Sigmoid colon (tissue), 7 donors: ENCODE data around the gene ABCC6. TPM values are rescaled to one million over a fixed set of nuclear protein-coding genes. Genes with fewer than 3 reads are reported as not detected.

ENCODE experiments used
- DNase-seq: peaks from one replicate; pipeline ENCODE4 v3.0.0-alpha.2; 2019
- H3K27ac ChIP-seq, 4 donors: fragments of 200-600 bp; sonication (generic); one replicate each; pipeline ENCODE4 v1.5.1; 2016 to 2019; ENCODE audit warnings: mild to moderate bottlenecking in 1 of 4
- H3K27me3 ChIP-seq, 3 donors: fragments of 200-600 bp; sonication (generic); one replicate each; pipeline ENCODE4 v1.5.1; 2019; ENCODE audit warnings: mild to moderate bottlenecking in 1 of 3
- H3K36me3 ChIP-seq, 4 donors: fragments of 200-600 bp; sonication (generic); one replicate each; pipeline ENCODE4 v1.5.1; 2016 to 2019
- H3K4me1 ChIP-seq, 4 donors: fragments of 200-600 bp; sonication (generic); one replicate each; pipeline ENCODE4 v1.5.1; 2017 to 2019
- H3K4me3 ChIP-seq, 4 donors: fragments of 200-600 bp; sonication (generic); one replicate each; pipeline ENCODE4 v1.5.1; 2017 to 2019; ENCODE audit warnings: mild to moderate bottlenecking in 2 of 4, moderate library complexity in 1 of 4
- H3K9me3 ChIP-seq, 4 donors: fragments of 200-600 bp in 3 of 4; sonication (generic) in 3 of 4; one replicate each; pipeline versions ENCODE4 v1.5.1 to v1.6.1; 2013 to 2019
- EP300 ChIP-seq, 4 donors: sonication (generic); formaldehyde crosslinking; IDR thresholded peaks; one replicate each; pipeline ENCODE4 v1.6.1; 2017; ENCODE audit warnings: antibody characterized with exemption in 4 of 4
- POLR2A ChIP-seq, 2 donors: fragments of 450-650 bp; IDR thresholded peaks; one replicate each; pipeline ENCODE4 v1.6.1; 2016; ENCODE audit warnings: antibody characterized with exemption in 2 of 2, mild to moderate bottlenecking in 2 of 2, moderate library complexity in 2 of 2
- POLR2AphosphoS5 ChIP-seq, 4 donors: sonication (generic); formaldehyde crosslinking; IDR thresholded peaks; one replicate each; pipeline ENCODE4 v1.6.1; 2017; ENCODE audit warnings: antibody characterized with exemption in 4 of 4
- WGBS, 2 donors: extraction: QIAGEN DNeasy Blood & Tissue Kit; methylation state at CpG; one replicate each; pipeline ENCODE4 v1.1.7; 2013; 5-methylcytosine and 5-hydroxymethylcytosine counted together
- intact Hi-C: fragments of 100-400 bp; cut with DNase I; formaldehyde crosslinking; loops from one replicate; pipeline ENCODE4 v1.15.1; 2023
- polyA plus RNA-seq, 3 donors: library from polyadenylated mRNA; stranded (reverse); fragments of 200-250 nt; gene quantifications; one replicate each; pipeline ENCODE4 v1.2.3, GENCODE V29; 2013
- total RNA-seq, 4 donors: library from RNA; depleted of rRNA; stranded (reverse); fragments of >200 nt; gene quantifications; one replicate each; pipeline ENCODE4 v1.1.0, GENCODE V29; 2016
- TF ChIP-seq, protein P1 (sequence below), 4 experiments: fragments of 450-650 bp in 3 of 4; fragments of 200-600 bp in 1 of 4; IDR thresholded peaks; one replicate each; pipeline ENCODE4 v1.5.1; 2016 to 2019; ENCODE audit warnings: antibody characterized with exemption in 4 of 4, mild to moderate bottlenecking in 3 of 4, moderate library complexity in 2 of 4
- donor health status: healthy with polysubstance abuse.
- donor health status: Bipolar disorder and iron deficiency.
- donor health status: healthy.

ABCC6 gene
- total and polyA plus RNA-seq, 7 donors: 0.66 to 22.2 (median 4.6) TPM; not detected in 1

GRCh38 chr16:16161319-16161718 is 62.0 kb downstream of the ABCC6 start:
- no peak for DNase-seq
- no peak overlapping the region for H3K27ac ChIP-seq
- no peaks in the 10 kb centered on the region for H3K36me3 ChIP-seq
- H3K4me3 ChIP-seq: no peak overlapping the region
- 82 to 83% methylated on average over 5 of the region's 5 CpGs for WGBS, 2 donors
- H3K27me3 ChIP-seq: no peaks in the 10 kb centered on the region
- peaks cover 0 to 7% (median 2%) of the 10 kb centered on the region in 4 donors for H3K9me3 ChIP-seq
- peaks cover 0 to 3% (median 0%) of the 10 kb centered on the region in 4 donors for H3K4me1 ChIP-seq
- intact Hi-C loops: no loop called here
- TF ChIP-seq, protein P1, sequence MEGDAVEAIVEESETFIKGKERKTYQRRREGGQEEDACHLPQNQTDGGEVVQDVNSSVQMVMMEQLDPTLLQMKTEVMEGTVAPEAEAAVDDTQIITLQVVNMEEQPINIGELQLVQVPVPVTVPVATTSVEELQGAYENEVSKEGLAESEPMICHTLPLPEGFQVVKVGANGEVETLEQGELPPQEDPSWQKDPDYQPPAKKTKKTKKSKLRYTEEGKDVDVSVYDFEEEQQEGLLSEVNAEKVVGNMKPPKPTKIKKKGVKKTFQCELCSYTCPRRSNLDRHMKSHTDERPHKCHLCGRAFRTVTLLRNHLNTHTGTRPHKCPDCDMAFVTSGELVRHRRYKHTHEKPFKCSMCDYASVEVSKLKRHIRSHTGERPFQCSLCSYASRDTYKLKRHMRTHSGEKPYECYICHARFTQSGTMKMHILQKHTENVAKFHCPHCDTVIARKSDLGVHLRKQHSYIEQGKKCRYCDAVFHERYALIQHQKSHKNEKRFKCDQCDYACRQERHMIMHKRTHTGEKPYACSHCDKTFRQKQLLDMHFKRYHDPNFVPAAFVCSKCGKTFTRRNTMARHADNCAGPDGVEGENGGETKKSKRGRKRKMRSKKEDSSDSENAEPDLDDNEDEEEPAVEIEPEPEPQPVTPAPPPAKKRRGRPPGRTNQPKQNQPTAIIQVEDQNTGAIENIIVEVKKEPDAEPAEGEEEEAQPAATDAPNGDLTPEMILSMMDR (IDR thresholded peaks at IDR 0.05): no peak
- TF ChIP-seq POLR2AphosphoS5 (IDR thresholded peaks at IDR 0.05) (no peak), POLR2A (IDR thresholded peaks at IDR 0.05) (no peak), EP300 (IDR thresholded peaks at IDR 0.05) (no peak)

GRCh38 chr16:16159662-16160061 is 63.6 kb downstream of the ABCC6 start:
- Histone ChIP-seq H3K4me3 (no peak overlapping the region), H3K27ac (no peak overlapping the region), H3K9me3 (peaks cover 0 to 7% (median 2%) of the 10 kb centered on the region in 4 donors), H3K4me1 (peaks cover 0 to 3% (median 0%) of the 10 kb centered on the region in 4 donors), H3K27me3 (no peaks in the 10 kb centered on the region), H3K36me3 (no peaks in the 10 kb centered on the region)
- TF ChIP-seq POLR2AphosphoS5 (IDR thresholded peaks at IDR 0.05) (no peak), POLR2A (IDR thresholded peaks at IDR 0.05) (no peak), EP300 (IDR thresholded peaks at IDR 0.05) (no peak)
- TF ChIP-seq, protein P1 (IDR thresholded peaks at IDR 0.05): no peak
- DNase-seq: no peak
- intact Hi-C loops: no loop called here
- WGBS, 2 donors: 88 to 97% methylated on average over 3 of the region's 3 CpGs

GRCh38 chr16:16158741-16159374 is 64.4 kb downstream of the ABCC6 start:
- no peak for DNase-seq
- Histone ChIP-seq H3K4me1 (peaks cover 0 to 3% (median 0%) of the 10 kb centered on the region in 4 donors), H3K9me3 (peaks cover 0 to 7% (median 2%) of the 10 kb centered on the region in 4 donors), H3K27me3 (no peaks in the 10 kb centered on the region), H3K27ac (no peak overlapping the region), H3K4me3 (no peak overlapping the region), H3K36me3 (no peaks in the 10 kb centered on the region)
- TF ChIP-seq, protein P1 (IDR thresholded peaks at IDR 0.05): no peak
- TF ChIP-seq POLR2AphosphoS5 (IDR thresholded peaks at IDR 0.05) (no peak), EP300 (IDR thresholded peaks at IDR 0.05) (no peak), POLR2A (IDR thresholded peaks at IDR 0.05) (no peak)
- intact Hi-C loops: no loop called here
- WGBS, 2 donors: 87 to 95% methylated on average over 3 of the region's 3 CpGs

GRCh38 chr16:16158082-16158658 is 65.1 kb downstream of the ABCC6 start:
- Histone ChIP-seq H3K27ac (no peak overlapping the region), H3K27me3 (no peaks in the 10 kb centered on the region), H3K9me3 (peaks cover 0 to 7% (median 2%) of the 10 kb centered on the region in 4 donors), H3K4me1 (peaks cover 0 to 3% (median 0%) of the 10 kb centered on the region in 4 donors), H3K36me3 (no peaks in the 10 kb centered on the region), H3K4me3 (no peak overlapping the region)
- DNase-seq: no peak
- intact Hi-C loops: no loop called here
- 87 to 98% methylated on average over 4 of the region's 4 CpGs for WGBS, 2 donors
- TF ChIP-seq POLR2A (IDR thresholded peaks at IDR 0.05) (no peak), POLR2AphosphoS5 (IDR thresholded peaks at IDR 0.05) (no peak), EP300 (IDR thresholded peaks at IDR 0.05) (no peak)
- TF ChIP-seq, protein P1 (IDR thresholded peaks at IDR 0.05): no peak
